Stimulated activated CD8-positive, alpha-beta memory T cell treated with anti-CD3 and anti-CD28 coated beads, Interleukin-12 subunit alpha, Interleukin-12 subunit beta, amount 100 ng/mL, for 1 hour (primary cell): ENCODE measurements around the gene ZNF326.
"Not testable (repeated sequence)": the region's sequence is repeated elsewhere in the genome, so short reads cannot be mapped to it uniquely, and the experiment has no call there.

Experiments
- DNase-seq: peaks from one replicate; pipeline ENCODE4 v3.0.0-alpha.2; 2020; ENCODE audit warnings: low read depth

ZNF326 gene

DNA sequence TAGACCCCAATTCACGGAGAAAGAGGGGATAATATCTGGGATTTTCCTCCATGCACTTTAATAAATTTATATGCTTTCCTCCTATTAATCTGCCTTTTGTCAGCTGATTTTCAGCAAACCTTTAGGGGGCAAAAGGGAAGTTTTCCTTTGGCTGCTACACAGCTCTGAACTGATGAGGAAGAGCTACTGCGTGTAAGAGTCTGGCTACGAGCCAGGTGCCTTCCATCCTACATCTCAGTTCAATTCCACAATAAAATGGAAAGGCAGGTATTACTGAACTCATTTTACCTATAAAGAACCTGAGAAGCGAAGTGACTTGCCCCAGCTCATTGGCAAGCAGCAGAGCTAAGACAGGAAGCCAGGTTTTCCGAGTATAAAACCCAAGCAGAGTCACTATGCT is 28.3 kb upstream of the ZNF326 start:
- no peak for DNase-seq

- no peak for DNase-seq
Measured at GRCh38 chr1:89971600-89971999, 23.3 kb upstream of the ZNF326 start.

DNA sequence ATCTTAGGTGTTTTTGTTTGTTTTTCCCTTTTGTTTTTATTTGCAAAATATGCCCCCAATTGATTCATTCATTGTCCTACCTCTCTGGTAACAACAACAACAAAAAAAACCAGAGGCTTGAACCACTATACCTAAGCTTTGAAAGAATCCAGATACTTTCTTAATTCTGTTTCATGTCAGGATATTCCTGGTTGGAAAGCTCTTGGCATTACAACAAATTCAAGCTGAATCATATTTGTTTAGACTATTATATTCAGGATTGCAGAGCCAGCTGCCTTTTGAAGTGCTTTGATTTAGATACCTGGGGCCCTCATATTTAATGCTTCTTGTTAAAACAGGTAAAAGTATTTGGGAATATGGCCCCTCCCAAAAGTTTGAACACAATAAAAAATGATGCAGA is 22.9 kb upstream of the ZNF326 start:
- no peak for DNase-seq

DNA sequence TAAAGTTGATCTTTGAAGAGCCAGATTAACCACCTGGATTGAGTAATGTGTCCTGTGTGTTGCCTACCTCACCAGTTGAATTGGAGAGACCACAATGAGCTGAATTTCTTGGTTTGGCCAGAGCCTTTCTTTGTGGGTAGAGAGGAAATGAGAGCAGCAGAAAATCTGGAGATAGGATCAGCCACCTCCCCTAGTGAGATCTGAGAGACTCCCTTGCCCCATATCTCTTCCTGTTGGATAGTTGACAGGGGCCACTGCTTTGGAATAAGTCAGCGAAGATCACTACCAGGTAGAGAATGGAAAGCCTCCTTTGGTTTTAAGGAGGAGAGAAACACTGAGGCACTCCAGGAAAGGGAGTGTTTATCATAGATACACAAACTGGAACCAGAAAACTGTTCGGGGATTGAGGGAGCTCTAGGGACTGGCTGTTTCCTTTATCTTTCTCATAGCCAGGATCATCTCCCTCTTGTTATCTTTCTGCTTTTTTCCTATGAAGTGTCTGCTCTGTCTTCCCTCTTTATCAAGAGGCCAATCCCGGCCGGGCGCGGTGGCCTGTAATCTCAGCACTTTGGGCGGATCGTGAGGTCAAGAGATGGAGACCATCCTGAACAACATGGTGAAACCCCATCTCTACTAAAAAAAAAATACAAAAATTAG is 21.3 kb upstream of the ZNF326 start:
- DNase-seq, result no peak

DNA sequence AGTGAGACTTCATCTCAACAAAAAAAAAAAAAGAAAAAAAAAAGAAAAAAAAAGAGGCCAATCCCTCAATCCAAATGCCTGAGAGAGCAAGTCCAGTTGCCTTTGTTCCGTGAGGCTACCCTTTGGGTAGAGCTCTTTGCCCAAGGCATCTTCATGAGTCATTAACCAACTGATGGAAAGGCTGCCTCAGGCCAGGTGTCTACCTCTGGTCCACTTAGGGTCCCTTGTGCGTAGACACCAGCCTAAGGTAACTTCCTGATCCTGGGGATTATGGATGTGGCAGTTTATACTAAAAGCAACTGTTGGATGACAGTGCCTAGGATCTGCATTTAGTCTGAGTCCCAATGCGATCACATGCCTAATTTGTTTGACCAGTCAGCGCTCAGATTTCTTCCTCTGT is 20.7 kb upstream of the ZNF326 start:
- DNase-seq, result no peak

DNA sequence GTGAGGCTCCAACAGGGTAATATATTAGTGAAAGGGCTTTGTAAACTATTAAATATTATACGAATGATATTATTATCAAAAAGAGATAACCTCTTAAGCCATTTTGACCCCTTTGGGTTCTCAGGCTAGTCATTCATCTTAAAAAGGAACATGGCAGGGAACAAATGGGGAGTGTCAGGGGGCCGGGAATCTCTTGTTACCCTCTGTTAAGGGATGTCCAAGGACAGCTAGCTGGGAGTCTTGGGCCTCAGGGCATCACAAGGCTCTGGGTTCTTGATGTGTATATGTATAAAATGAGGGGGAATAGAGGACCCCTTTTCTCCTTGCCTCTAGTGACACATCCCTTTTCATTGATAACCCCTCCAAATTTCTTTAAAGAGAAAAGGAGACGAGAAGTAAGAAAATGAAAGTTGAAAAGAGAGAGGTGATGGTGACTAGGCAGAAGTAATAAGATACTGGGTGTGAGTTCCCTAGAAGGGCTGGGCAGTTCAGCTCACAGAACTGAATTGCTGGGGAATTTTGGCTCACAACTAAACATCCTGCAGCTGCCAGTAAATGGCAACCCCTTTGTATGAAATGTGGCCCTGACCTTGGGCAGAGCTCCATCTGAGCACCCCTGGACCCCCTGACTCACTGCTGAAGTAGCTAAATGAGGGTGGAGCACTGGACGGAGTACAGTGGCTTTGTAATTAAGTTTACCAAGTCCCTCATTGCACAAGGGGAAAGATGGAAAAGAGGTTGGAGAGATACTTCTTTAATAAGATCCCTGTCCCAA is 20.0 kb upstream of the ZNF326 start:
- DNase-seq, result no peak

GRCh38 chr1:89975540-89976125 is 19.3 kb upstream of the ZNF326 start:
- no peak for DNase-seq

DNA sequence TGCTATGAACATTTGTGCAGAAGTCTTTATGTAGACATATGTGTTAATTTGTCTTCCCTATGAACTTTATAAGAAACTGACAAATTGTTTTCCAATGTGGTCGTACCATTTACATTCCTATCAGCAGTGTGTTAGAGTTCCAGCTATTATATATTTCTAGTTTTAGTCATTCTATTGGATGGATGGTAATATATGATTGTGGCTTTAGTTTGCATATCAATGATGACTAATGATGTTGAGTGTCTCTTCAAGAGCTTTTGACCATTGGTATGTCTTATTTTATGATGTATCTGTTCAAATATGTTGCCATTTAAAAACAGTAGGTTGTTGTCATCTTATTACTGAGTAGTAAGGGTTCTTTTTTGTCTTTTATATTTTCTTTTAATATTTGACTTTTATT is 16.2 kb upstream of the ZNF326 start:
- no peak for DNase-seq

- DNase-seq, result no peak
Measured at GRCh38 chr1:89980605-89981004, 14.3 kb upstream of the ZNF326 start.

DNA sequence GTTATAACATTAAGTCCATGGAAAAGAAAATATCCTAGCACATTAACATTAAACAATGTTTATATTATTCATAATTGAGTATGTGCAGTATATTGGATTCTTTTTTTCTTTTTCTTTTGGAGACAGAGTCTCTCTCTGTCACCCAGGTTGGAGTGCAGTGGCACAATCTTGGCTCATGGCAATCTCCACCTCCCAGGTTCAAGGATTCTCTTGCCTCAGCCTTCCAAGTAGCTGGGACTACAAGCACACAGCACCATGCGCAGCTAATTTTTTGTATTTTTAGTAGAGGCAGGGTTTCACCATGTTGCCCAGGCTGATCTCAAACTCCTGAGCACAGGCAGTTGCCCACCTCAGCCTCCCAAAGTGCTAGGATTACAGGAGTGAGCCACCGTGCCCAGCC is 12.1 kb upstream of the ZNF326 start:
- DNase-seq, result not testable (repeated sequence)

DNA sequence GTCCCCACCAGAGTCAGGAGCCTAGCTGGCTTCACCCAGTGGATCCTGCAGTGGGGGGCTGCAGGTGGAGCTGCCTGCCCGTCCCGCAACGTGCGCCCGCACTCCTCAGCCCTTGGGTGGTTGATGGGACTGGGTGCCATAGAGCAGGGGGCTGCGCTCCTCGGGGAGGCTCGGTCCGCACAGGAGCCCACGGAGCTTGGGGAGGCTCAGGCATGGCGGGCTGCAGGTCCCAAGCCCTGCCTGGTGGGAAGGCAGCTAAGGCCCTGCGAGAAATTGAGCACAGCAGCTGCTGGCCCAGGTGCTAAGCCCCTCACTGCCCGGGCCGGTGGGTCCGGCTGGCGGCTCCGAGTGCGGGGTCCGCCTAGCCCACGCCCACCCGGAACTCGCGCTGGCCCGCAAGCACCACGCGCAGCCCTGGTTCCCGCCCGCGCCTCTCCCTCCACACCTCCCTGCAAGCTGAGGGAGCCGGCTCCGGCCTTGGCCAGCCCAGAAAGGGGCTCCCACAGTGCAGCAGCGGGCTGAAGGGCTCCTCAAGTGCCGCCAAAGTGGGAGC is 10.3 kb upstream of the ZNF326 start:
- DNase-seq, result not testable (repeated sequence)

DNA sequence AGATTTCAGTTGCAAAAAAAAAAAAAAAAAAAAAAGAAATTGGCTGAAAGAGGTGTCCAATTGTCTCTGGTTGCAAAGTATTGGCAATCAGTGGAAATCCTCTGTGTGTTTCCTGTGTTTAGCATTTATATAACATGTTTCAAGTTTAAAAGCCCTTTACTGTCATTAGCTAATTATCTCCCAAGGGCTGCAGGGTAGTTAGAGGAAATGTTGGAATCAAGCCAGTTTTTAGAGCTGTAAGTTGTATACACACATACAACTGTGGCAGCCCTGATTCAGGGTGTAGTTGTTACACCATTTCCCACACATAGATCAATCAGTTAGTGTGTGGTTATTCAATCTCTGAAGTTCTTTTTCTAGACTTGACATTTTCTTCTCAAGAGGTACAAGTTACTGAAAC is 8.9 kb upstream of the ZNF326 start:
- DNase-seq, result no peak

DNA sequence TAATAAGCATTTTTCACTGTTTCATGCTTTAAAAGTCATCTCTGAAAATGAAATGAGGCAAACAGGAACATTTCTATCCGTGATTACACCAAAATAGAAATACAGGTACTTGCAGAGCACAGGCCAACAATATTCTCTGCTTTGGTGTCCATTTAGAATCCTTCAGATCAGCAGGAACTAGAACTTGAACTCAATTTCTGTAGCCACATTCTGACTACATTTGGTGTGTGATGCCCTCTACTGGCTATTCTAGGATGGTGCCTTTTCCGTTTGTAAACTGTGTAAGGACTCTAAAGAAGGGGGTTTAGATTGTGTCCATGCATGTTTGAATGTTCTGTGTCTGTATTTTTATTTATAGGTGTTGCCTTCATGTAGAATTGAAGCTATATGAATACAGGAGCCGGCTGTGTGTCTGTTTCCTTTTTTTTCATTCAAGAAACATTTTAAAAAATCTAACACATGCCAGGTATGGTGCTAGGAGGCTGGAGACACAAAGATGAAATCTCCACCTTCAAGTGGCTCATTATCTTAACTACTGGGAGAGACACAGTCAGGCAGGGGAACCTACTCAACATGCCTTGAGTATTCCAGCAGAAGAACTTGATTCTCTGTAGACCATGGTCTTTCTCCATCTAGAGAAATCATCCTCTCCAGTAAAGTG is 7.6 kb upstream of the ZNF326 start:
- peak; percentile 31 for DNase-seq

GRCh38 chr1:89989099-89989498 is 5.8 kb upstream of the ZNF326 start:
- DNase-seq, result no peak

- no peak for DNase-seq
Measured at GRCh38 chr1:89989799-89990198, 5.1 kb upstream of the ZNF326 start.

DNA sequence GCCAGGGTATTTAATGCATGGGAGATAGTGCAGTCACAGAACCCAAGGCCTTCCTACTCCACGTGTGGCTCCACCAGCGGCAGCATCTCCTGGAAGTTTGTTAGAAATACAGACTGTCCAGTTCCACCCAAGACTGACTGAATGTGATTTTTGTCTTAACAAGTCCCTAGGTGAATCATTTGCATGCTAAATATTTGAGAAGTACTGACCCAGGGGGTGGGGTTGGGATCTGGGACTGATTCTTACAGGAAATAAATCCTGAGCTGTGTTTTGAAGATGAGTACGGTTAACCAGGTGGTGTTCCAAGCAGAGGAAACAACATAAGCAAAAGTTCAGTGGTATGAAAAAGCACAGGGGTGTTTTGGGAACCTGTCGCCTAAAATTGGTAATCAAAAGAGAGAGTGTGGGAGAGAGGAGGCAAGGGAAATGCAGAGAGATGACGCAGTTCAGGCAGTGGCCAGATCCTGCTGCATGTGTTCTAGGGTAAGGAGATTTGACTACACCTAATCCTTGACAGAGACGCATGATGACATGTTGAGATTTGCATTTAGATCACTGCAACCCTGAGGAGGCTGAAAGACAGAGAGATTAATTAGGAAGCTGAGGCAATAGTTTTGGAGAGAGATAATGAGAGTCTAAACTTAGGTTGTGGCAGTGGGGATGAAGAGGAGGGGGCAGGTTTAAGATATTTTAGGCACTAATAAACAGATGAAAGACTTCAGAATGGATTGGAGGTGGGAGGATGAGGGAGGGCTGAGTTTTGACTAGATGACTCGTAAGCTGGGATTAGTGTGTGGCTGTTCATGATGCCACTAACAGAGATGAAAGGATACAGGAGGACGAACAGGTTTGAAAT is 3.7 kb upstream of the ZNF326 start:
- DNase-seq, result no peak

DNA sequence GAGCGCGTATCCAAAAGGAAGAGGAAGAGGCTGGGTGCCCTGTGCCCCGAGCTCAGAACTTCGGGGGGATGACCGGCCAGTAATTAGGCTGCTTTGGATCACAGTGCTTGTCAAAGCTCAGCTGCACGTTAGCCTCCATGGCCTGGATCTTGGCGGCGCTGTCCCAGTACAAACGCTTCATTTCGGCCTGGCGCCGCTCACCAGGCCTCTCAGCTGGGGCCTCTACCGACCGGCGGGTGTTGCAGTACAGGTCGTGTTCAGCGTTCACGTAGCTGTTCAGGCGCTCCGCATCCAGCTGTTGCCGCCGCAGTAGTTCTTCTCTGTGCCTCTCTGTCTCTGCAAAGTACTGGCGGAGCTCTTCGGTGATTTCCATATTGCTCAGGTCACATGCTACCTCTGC is 1.4 kb upstream of the ZNF326 start:
- no peak for DNase-seq

DNA sequence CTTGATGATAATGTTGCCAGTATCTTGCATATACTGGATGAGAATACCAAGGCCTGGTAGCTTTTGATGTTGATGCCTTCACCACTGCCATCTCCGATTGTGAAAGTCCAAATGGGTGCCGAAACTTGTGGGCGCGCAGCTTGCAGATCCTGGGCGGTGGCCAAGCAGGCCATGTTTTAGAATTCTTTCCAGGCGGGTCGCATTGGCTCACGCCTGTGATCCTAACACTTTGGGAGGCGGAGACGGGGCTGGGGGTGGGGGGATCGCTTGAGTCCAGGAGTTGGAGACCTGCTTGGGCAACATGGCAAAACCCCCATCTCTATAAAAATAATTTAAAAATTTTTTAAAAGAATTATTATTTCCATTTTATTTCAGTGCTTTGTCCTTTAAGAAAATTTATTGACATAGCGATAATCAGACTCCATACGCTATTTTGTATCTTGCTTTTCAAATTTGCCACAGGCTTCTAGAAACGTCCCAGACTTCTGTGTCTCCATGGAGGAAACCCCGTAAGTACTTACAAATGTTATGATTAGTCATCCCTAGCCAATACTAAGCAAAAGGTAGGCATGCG is 592 bp upstream of the ZNF326 start:
- DNase-seq, result no peak

GRCh38 chr1:89995598-89996449 is 914 bp downstream of the ZNF326 start:
- no peak for DNase-seq

DNA sequence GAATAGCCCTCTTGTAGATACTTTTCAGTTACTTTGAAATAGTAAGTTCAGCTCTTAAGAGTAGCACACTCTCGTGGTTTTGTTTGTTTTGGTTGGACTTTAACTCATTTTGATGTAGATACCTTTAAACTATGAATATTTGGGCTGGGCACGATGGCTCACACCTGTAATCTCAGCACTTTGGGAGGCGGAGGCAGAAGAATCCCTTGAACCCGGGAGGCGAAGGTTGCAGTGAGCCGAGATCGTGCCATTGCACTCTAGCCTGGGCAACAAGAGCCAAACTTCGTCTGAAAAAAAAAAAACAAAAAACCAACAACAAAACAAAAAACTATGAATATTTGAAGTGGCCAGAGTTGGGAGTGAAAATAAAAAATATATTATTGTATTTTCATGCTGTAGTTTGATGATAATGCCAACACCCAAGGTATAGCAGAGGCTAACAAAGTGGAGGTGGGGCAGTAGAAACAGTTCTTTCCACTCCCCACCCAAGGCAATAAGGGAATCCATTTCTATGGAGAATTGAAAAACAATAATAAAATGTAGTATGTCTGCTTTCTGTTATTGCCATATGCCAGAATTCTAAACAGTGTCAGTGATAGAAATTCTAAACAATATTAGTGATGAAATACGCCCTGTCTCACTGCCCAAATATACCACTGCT is 1.7 kb downstream of the ZNF326 start:
- no peak for DNase-seq
